ENCODE results near the gene BEND5.

BEND5 gene

GRCh38 chr1:48720929-48721328, 55.8 kb downstream of the BEND5 start:
- DNase-seq (ENCODE audit: low read depth) = no peak

GRCh38 chr1:48718705-48719104, 58.0 kb downstream of the BEND5 start:
- DNase-seq (ENCODE audit: low read depth) = no peak

- no peak for DNase-seq (ENCODE audit: low read depth)
These were observed 58.5 kb downstream of the BEND5 start for GRCh38 chr1:48718116-48718630.

GRCh38 chr1:48717082-48717481, 59.6 kb downstream of the BEND5 start:
- DNase-seq (ENCODE audit: low read depth) = no peak

GRCh38 chr1:48715921-48716320, 60.8 kb downstream of the BEND5 start:
- no peak for DNase-seq (ENCODE audit: low read depth)

GRCh38 chr1:48710915-48711314, 65.8 kb downstream of the BEND5 start:
- no peak for DNase-seq (ENCODE audit: low read depth)

GRCh38 chr1:48710318-48710717, 66.4 kb downstream of the BEND5 start:
- DNase-seq (ENCODE audit: low read depth) = no peak

- no peak for DNase-seq (ENCODE audit: low read depth)
These were observed 72.0 kb downstream of the BEND5 start for GRCh38 chr1:48704736-48705135.

GRCh38 chr1:48701445-48701844, 75.2 kb downstream of the BEND5 start:
- no peak for DNase-seq (ENCODE audit: low read depth)

GRCh38 chr1:48697066-48697707, 79.5 kb downstream of the BEND5 start:
- peak; percentile 19 for DNase-seq (ENCODE audit: low read depth)

- DNase-seq (ENCODE audit: low read depth) = no peak
These were observed 81.5 kb downstream of the BEND5 start for GRCh38 chr1:48695161-48695560.

- DNase-seq (ENCODE audit: low read depth) = no peak
These were observed 82.9 kb downstream of the BEND5 start for GRCh38 chr1:48693674-48694320.

- DNase-seq (ENCODE audit: low read depth) = no peak
These were observed 83.5 kb downstream of the BEND5 start for GRCh38 chr1:48693180-48693579.

- DNase-seq (ENCODE audit: low read depth) = no peak
These were observed 84.5 kb downstream of the BEND5 start for GRCh38 chr1:48692235-48692634.

GRCh38 chr1:48691429-48692001, 85.2 kb downstream of the BEND5 start:
- no peak for DNase-seq (ENCODE audit: low read depth)

GRCh38 chr1:48688102-48688760, 88.5 kb downstream of the BEND5 start:
- DNase-seq (ENCODE audit: low read depth) = peak; percentile 9

- DNase-seq (ENCODE audit: low read depth) = peak; percentile 5
These were observed 89.2 kb downstream of the BEND5 start for GRCh38 chr1:48687282-48688045.

- no peak for DNase-seq (ENCODE audit: low read depth)
These were observed 90.5 kb downstream of the BEND5 start for GRCh38 chr1:48686159-48686558.

- DNase-seq (ENCODE audit: low read depth) = no peak
These were observed 92.3 kb downstream of the BEND5 start for GRCh38 chr1:48684381-48684780.

- DNase-seq (ENCODE audit: low read depth) = no peak
These were observed 92.9 kb downstream of the BEND5 start for GRCh38 chr1:48683839-48684238.

GRCh38 chr1:48681476-48682305, 95.0 kb downstream of the BEND5 start:
- DNase-seq (ENCODE audit: low read depth) = no peak
